Activated CD4-positive, alpha-beta T cell treated with anti-CD3 and anti-CD28 coated beads, Interleukin-2, amount 10 ng/mL, durations not matched to agents 7 days and 5 days (primary cell): ENCODE results near the gene DLG3. TPM values are rescaled to one million over a fixed set of nuclear protein-coding genes. Genes with fewer than 3 reads are reported as not detected.
A peak's percentile ranks its signal among the peaks of the same experiment; 100 is the strongest.
"Not testable (repeated sequence)": the region's sequence is repeated elsewhere in the genome, so short reads cannot be mapped to it uniquely, and the experiment has no call there.

Source experiments
- CTCF ChIA-PET: fragments of 350-600 bp; sonication (Branson Sonifier 250); formaldehyde crosslinking; loops from one replicate; lab custom pipeline; 2021; ENCODE audit warnings: antibody characterized with exemption; lab: Charles Lee
- POLR2A ChIA-PET: fragments of 350-600 bp; sonication (Branson Sonifier 250); formaldehyde crosslinking; loops from one replicate; lab custom pipeline; 2021; ENCODE audit warnings: antibody characterized with exemption; lab: Charles Lee
- DNase-seq: peaks from one replicate; pipeline ENCODE4 v3.0.0-alpha.2; 2020
- H3K27ac Mint-ChIP-seq: one replicate; pipeline ENCODE4 v1.8.0; 2021; ENCODE audit warnings: mild to moderate bottlenecking, moderate library complexity, mixed read lengths
- H3K27me3 Mint-ChIP-seq: one replicate; pipeline ENCODE4 v1.8.0; 2021; ENCODE audit warnings: mixed read lengths
- H3K36me3 Mint-ChIP-seq: one replicate; pipeline ENCODE4 v1.8.0; 2021; ENCODE audit warnings: low read depth, mixed read lengths
- H3K4me1 Mint-ChIP-seq: one replicate; pipeline ENCODE4 v1.8.0; 2021; ENCODE audit warnings: mixed read lengths
- H3K4me3 Mint-ChIP-seq: one replicate; pipeline ENCODE4 v1.8.0; 2021; ENCODE audit warnings: mild to moderate bottlenecking, moderate library complexity, mixed read lengths
- H3K9me3 Mint-ChIP-seq: one replicate; pipeline ENCODE4 v1.8.0; 2021; ENCODE audit warnings: mixed read lengths
- total RNA-seq, 2 experiments: library from RNA; stranded (reverse); gene quantifications; one replicate each; pipeline ENCODE4 v1.2.3, GENCODE V29; 2021

Gene DLG3
- 10 to 100 TPM; 19.9 to 20.1 TPM for total RNA-seq

DNA sequence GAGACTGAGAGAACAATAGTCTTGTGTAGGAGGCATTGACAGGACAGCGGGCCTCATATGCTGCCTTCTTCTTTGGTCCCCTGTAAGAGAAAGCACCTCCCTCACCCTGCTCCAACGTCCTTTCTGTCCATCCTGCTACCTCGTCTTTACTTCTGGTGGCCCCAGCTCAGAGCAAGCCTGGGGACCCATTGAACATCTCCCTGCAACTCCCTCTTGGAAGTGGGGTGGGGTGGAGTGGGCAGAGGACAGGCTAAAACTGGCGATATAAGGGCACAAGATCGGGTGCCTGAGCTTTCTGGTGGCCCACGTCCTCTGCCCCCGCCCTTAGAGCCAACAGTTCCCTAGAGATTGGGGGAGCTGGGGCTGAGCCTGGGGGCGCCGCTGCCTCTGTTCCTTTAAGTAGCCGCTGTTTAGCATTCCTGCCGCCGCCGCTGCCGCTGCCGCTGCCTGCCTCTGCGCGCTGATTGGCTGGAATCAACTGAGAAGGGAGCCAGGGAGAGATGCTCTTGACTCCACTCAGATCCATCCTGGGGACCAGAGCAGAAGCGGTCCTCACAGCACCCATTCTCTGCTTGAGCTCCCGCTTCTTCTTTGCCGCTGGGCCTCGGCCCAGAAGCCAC is at the start of gene DLG3:
Gene DLG3 (plus strand): TSS at position 510 of the 620 bp plus-strand sequence. CDS start 367 bp downstream, outside the sequence.
- DNase-seq: no peak
- H3K4me1 Mint-ChIP-seq: peaks cover 4% of the 10 kb centered on the region
- no peak within 1 kb of the TSS for H3K4me3 Mint-ChIP-seq
- H3K27ac Mint-ChIP-seq: no peak within 1 kb of the TSS
- ChIA-PET CTCF (interaction anchor here (0.5 to 3.3 kb wide), 3 partner anchors 9 to 64 kb away, joined by 3 to 16 read pairs (median 3); no protein-coding TSS in a partner anchor), POLR2A (no interaction called here)
- no peaks in the 10 kb centered on the region for H3K9me3 Mint-ChIP-seq
- peaks cover 50% of the 10 kb centered on the region for H3K27me3 Mint-ChIP-seq
- no peaks in the 10 kb centered on the region for H3K36me3 Mint-ChIP-seq

DNA sequence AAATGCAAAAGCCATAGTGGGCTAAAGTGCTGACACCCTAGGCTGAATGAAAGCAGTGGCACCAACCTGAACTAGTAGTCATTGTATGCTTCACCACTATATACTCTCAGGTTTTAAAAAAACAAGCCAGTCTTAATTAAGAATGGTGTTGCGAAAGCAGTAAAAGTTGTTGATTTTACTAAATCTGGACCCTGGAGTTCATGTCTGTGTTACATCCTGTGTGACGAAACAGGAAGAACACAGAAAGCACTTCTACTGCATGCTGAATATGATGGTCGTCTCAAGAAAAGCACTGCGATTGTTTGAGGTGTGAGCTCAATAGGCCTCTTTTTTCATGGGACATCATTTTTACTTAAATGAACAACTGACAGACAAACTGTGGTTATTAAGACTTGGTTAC is 45.7 kb upstream of the DLG3 start:
- no peak overlapping the region for H3K4me3 Mint-ChIP-seq
- peaks cover 36% of the 10 kb centered on the region for H3K36me3 Mint-ChIP-seq
- H3K27ac Mint-ChIP-seq: peak overlapping the region; percentile 89
- ChIA-PET POLR2A (no interaction called here), CTCF (interaction anchor here (0.9 kb wide), 1 partner anchor 18 kb away, joined by 3 read pairs; no protein-coding TSS in a partner anchor)
- no peaks in the 10 kb centered on the region for H3K27me3 Mint-ChIP-seq
- peak; percentile 7 for DNase-seq
- H3K4me1 Mint-ChIP-seq: peaks cover 9% of the 10 kb centered on the region
- no peaks in the 10 kb centered on the region for H3K9me3 Mint-ChIP-seq

- peaks cover 41% of the 10 kb centered on the region for H3K36me3 Mint-ChIP-seq
- H3K27ac Mint-ChIP-seq, H3K9me3 Mint-ChIP-seq, DNase-seq, CTCF ChIA-PET, H3K4me3 Mint-ChIP-seq, POLR2A ChIA-PET, H3K4me1 Mint-ChIP-seq, H3K27me3 Mint-ChIP-seq: not testable (repeated sequence)
Measured at GRCh38 chrX:70400181-70400580, 44.5 kb upstream of the DLG3 start.

DNA sequence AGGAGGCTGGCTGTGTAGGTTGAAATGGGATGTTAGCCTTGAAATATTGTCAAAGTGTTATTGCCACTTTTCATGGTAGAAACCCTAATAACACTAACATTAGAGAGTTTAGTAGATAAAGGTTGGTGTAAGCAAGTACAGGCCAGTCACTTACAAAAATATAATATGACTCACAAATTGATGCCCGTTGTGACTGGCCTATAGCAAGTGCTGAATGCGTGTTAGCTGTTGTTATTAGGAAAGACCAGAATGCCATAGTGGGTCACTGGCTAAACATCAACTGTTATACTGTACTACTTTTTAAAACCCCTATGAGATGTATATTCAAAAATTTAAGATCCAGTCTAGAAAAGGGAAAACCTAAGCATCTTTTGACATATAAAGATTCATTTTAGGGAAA is 41.9 kb upstream of the DLG3 start:
- Mint-ChIP-seq H3K27ac (no peak overlapping the region), H3K27me3 (no peaks in the 10 kb centered on the region), H3K4me3 (no peak overlapping the region), H3K9me3 (no peaks in the 10 kb centered on the region), H3K4me1 (peaks cover 8% of the 10 kb centered on the region), H3K36me3 (peaks cover 33% of the 10 kb centered on the region)
- no peak for DNase-seq
- CTCF ChIA-PET: interaction anchor here (1.0 kb wide), 1 partner anchor 10 kb away, joined by 4 read pairs; no protein-coding TSS in a partner anchor
- POLR2A ChIA-PET: no interaction called here

GRCh38 chrX:70405003-70405402 is 39.6 kb upstream of the DLG3 start:
- H3K9me3 Mint-ChIP-seq: no peaks in the 10 kb centered on the region
- ChIA-PET POLR2A (no interaction called here), CTCF (interaction anchor here (1.3 to 1.6 kb wide), 2 partner anchors 16 to 25 kb away, joined by 4 read pairs; no protein-coding TSS in a partner anchor)
- H3K36me3 Mint-ChIP-seq: peaks cover 41% of the 10 kb centered on the region
- H3K4me3 Mint-ChIP-seq: no peak overlapping the region
- no peak overlapping the region for H3K27ac Mint-ChIP-seq
- DNase-seq: no peak
- no peaks in the 10 kb centered on the region for H3K4me1 Mint-ChIP-seq
- H3K27me3 Mint-ChIP-seq: no peaks in the 10 kb centered on the region

DNA sequence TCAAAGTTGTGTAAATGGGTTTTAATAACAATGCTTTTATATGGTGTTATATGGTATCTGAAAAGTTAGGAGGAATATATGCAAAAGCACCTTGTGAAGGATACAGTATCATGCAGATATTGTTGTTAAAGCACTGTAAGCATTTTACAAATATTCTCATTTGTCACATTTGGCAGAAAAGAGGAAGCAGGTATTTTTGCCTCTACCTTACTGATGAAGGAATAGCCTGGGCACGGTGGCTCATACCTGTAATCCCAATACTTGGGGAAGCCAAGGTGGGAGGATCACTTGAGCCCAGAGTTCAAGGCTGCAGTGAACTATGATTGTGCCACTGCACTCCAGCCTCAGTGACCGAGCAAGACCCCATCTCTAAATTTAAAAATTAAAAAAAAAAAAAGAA is 33.7 kb upstream of the DLG3 start:
- H3K4me1 Mint-ChIP-seq: no peaks in the 10 kb centered on the region
- no peak for DNase-seq
- no peaks in the 10 kb centered on the region for H3K9me3 Mint-ChIP-seq
- H3K27ac Mint-ChIP-seq: no peak overlapping the region
- POLR2A ChIA-PET: no interaction called here
- H3K4me3 Mint-ChIP-seq: no peak overlapping the region
- H3K27me3 Mint-ChIP-seq: no peaks in the 10 kb centered on the region
- CTCF ChIA-PET: no interaction called here
- H3K36me3 Mint-ChIP-seq: peaks cover 19% of the 10 kb centered on the region

DNA sequence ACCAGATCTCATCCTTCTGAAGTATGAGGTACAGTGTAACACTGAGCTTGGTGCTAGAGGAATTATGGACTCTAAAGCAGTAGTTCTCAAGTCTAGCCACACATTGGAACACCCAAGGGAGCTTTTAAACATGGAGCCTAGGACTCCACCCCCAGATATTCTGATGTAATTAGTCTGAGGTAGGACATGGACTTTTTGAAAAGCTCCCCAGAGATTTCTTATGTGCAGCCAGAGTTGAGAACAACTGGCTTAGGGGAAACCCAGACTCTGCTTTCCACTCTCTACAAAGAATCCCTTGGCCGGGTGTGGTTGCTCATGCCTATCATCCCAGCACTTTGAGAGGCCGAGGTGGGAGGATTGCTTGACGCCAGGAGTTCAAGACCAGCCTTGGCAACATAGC is 33.2 kb upstream of the DLG3 start:
- no peaks in the 10 kb centered on the region for H3K4me1 Mint-ChIP-seq
- no peak overlapping the region for H3K27ac Mint-ChIP-seq
- H3K36me3 Mint-ChIP-seq: peaks cover 16% of the 10 kb centered on the region
- no peaks in the 10 kb centered on the region for H3K27me3 Mint-ChIP-seq
- POLR2A ChIA-PET: interaction anchor here (0.6 kb wide), 1 partner anchor 122 kb away, joined by 3 read pairs; the partner anchor contains the start of genes KIF4A and PDZD11
- DNase-seq: no peak
- H3K4me3 Mint-ChIP-seq: no peak overlapping the region
- CTCF ChIA-PET: no interaction called here
- no peaks in the 10 kb centered on the region for H3K9me3 Mint-ChIP-seq

GRCh38 chrX:70421618-70422017 is 23.0 kb upstream of the DLG3 start:
- POLR2A ChIA-PET: no interaction called here
- CTCF ChIA-PET: interaction anchor here (0.6 to 0.9 kb wide), 2 partner anchors 16 to 760 kb away, joined by 3 to 4 read pairs; no protein-coding TSS in a partner anchor
- Mint-ChIP-seq H3K27ac (no peak overlapping the region), H3K36me3 (peaks cover 11% of the 10 kb centered on the region), H3K4me1 (no peaks in the 10 kb centered on the region), H3K27me3 (no peaks in the 10 kb centered on the region), H3K4me3 (no peak overlapping the region), H3K9me3 (no peaks in the 10 kb centered on the region)
- DNase-seq: no peak

GRCh38 chrX:70422851-70423341 is 21.7 kb upstream of the DLG3 start, which contains the start of gene GDPD2:
Gene GDPD2, plus strand, starts transcription at chrX:70423314. Its CDS starts 1,671 bp downstream, at chrX:70424985.
- H3K4me3 Mint-ChIP-seq: no peak within 1 kb of the TSS
- H3K36me3 Mint-ChIP-seq: peaks cover 10% of the 10 kb centered on the region
- H3K27ac Mint-ChIP-seq: no peak within 1 kb of the TSS
- H3K9me3 Mint-ChIP-seq: no peaks in the 10 kb centered on the region
- H3K27me3 Mint-ChIP-seq: no peaks in the 10 kb centered on the region
- POLR2A ChIA-PET: no interaction called here
- DNase-seq: no peak
- no peaks in the 10 kb centered on the region for H3K4me1 Mint-ChIP-seq
- CTCF ChIA-PET: interaction anchor here (1.4 to 5.1 kb wide), 2 partner anchors 11 to 15 kb away, joined by 3 to 28 read pairs; no protein-coding TSS in a partner anchor

- no peak for DNase-seq
- Mint-ChIP-seq H3K36me3 (peaks cover 6% of the 10 kb centered on the region), H3K27me3 (no peaks in the 10 kb centered on the region), H3K4me3 (no peak overlapping the region), H3K4me1 (no peaks in the 10 kb centered on the region), H3K27ac (no peak overlapping the region), H3K9me3 (no peaks in the 10 kb centered on the region)
- POLR2A ChIA-PET: no interaction called here
- CTCF ChIA-PET: interaction anchor here (1.4 to 5.1 kb wide), 2 partner anchors 10 to 13 kb away, joined by 3 to 28 read pairs; no protein-coding TSS in a partner anchor
Measured at GRCh38 chrX:70423936-70424675, 20.5 kb upstream of the DLG3 start.

DNA sequence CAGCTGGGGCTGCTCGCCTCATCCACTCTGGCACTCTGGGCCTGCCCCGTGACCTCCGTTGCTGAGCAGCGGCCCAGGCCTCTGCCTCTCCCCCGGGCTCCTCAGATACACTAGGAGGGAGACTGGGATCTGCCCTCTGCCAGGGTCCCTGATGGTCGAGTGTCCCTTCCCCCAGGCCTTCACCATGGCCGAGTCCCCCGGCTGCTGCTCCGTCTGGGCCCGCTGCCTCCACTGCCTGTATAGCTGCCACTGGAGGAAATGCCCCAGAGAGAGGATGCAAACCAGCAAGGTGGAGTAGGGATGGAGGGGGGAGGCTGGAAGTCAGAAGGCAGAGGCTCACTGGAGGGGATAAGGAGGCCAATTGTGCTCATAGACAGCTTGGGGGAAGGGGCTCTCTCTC is 19.8 kb upstream of the DLG3 start:
- H3K27ac Mint-ChIP-seq: no peak overlapping the region
- POLR2A ChIA-PET: no interaction called here
- CTCF ChIA-PET: interaction anchor here (5.1 kb wide), 1 partner anchor 9 kb away, joined by 28 read pairs; no protein-coding TSS in a partner anchor

DNA sequence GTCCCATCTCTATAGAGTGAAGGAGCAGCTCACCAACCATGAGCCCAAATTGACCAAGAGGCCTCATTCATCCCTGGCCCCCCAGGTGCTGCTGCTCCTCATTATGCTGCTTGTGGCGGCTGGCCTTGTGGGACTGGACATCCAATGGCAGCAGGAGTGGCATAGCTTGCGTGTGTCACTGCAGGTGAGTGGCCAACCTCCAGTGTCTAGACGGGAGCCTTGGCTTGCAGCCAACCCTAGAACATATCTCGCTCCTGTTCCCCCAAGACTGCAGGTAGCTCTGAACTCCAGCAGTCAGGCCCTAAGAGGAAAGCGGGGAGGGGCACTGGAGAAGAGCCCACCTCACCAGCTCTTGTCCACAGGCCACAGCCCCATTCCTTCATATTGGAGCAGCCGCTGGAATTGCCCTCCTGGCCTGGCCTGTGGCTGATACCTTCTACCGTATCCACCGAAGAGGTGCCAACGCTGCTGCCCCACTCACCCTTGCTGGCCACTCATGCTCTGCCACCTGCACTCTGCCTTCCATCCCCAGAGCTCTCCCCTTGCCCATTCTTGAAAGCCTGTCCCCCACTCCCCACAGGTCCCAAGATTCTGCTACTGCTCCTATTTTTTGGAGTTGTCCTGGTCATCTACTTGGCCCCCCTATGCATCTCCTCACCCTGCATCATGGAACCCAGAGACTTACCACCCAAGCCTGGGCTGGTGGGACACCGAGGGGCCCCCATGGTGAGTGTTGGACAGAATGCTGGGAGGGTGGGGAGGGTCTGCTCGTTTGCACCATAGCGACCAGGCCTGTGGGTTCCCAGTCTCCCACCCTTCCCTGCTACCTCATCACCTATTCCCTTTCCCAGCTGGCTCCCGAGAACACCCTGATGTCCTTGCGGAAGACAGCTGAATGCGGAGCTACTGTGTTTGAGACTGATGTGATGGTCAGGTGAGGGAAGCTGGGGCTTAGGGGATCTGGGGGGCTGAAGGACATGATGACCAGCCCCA is 18.1 kb upstream of the DLG3 start:
- H3K4me1 Mint-ChIP-seq: no peaks in the 10 kb centered on the region
- H3K36me3 Mint-ChIP-seq: no peaks in the 10 kb centered on the region
- H3K9me3 Mint-ChIP-seq: no peaks in the 10 kb centered on the region
- no peak for DNase-seq
- no peak overlapping the region for H3K4me3 Mint-ChIP-seq
- no peaks in the 10 kb centered on the region for H3K27me3 Mint-ChIP-seq
- ChIA-PET POLR2A (no interaction called here), CTCF (interaction anchor here (5.1 kb wide), 1 partner anchor 7 kb away, joined by 28 read pairs; no protein-coding TSS in a partner anchor)
- H3K27ac Mint-ChIP-seq: no peak overlapping the region

More for the DNA sequence above, 19.8 kb upstream of the DLG3 start:
- no peak for DNase-seq
- peaks cover 2% of the 10 kb centered on the region for H3K36me3 Mint-ChIP-seq
- no peaks in the 10 kb centered on the region for H3K4me1 Mint-ChIP-seq
- no peak overlapping the region for H3K4me3 Mint-ChIP-seq
- H3K9me3 Mint-ChIP-seq: no peaks in the 10 kb centered on the region
- no peaks in the 10 kb centered on the region for H3K27me3 Mint-ChIP-seq
